Transverse colon (tissue), 4 donors: ENCODE results near the gene CRK. TPM values are rescaled to one million over a fixed set of nuclear protein-coding genes. Genes with fewer than 3 reads are reported as not detected.

Source experiments
- DNase-seq: peaks from one replicate; pipeline ENCODE4 v3.0.0-alpha.2; 2019
- H3K27ac ChIP-seq, 4 donors: fragments of 200-600 bp; sonication (generic); 2 replicates each; pipeline ENCODE4 v1.5.1; 2016 to 2018; ENCODE audit warnings: inconsistent platforms in 4 of 4
- H3K27me3 ChIP-seq: fragments of 200-600 bp; sonication (generic); 2 replicates; pipeline ENCODE4 v1.5.1; 2017; ENCODE audit warnings: inconsistent platforms
- H3K36me3 ChIP-seq, 4 donors: fragments of 200-600 bp; sonication (generic); 2 replicates each; pipeline ENCODE4 v1.5.1; 2017 to 2019; ENCODE audit warnings: inconsistent platforms in 4 of 4
- H3K4me1 ChIP-seq, 4 donors: fragments of 200-600 bp; sonication (generic); 2 replicates each; pipeline ENCODE4 v1.5.1; 2017 to 2020; ENCODE audit warnings: inconsistent platforms in 4 of 4
- H3K4me3 ChIP-seq, 4 donors: fragments of 200-600 bp; sonication (generic); 1 replicate in 1 of 4; 2 replicates in 3 of 4; pipeline versions ENCODE4 v1.5.1 to v1.6.1; 2017 to 2019; ENCODE audit warnings: inconsistent platforms in 4 of 4
- H3K9me3 ChIP-seq, 2 donors: fragments of 200-600 bp; sonication (generic); 2 replicates each; pipeline ENCODE4 v1.5.1; 2017 to 2019; ENCODE audit warnings: inconsistent platforms in 2 of 2
- EP300 ChIP-seq: sonication (generic); formaldehyde crosslinking; IDR thresholded peaks from one replicate; pipeline ENCODE4 v1.6.1; 2017; ENCODE audit warnings: antibody characterized with exemption, low read depth
- POLR2A ChIP-seq: fragments of 450-650 bp; IDR thresholded peaks from one replicate; pipeline ENCODE4 v1.6.1; 2016; ENCODE audit warnings: antibody characterized with exemption, mild to moderate bottlenecking, moderate library complexity
- POLR2AphosphoS5 ChIP-seq, 3 donors: sonication (generic); formaldehyde crosslinking; IDR thresholded peaks; one replicate each; pipeline ENCODE4 v1.6.1; 2016; ENCODE audit warnings: antibody characterized with exemption in 3 of 3
- WGBS, 2 donors: methylation state at CpG; one replicate each; pipeline ENCODE4 v1.1.5; 2018; ENCODE audit warnings: low coverage in 1 of 2; 5-methylcytosine and 5-hydroxymethylcytosine counted together
- in situ Hi-C, 4 donors: fragments of 200-750 bp; cut with MboI; loops; one replicate each; pipeline versions ENCODE4 v1.15.0 to v1.15.1; 2017; ENCODE audit warnings: low sequenced_read_pairs in 3 of 4, low pct_ligation_motif_present in 1 of 4, low pct_unique_long_range_greater_than_20kb in 1 of 4
- intact Hi-C: fragments of 100-400 bp; cut with DNase I; formaldehyde crosslinking; loops from one replicate; pipeline ENCODE4 v1.15.1; 2023; ENCODE audit warnings: low total_unique reads
- total RNA-seq, 4 donors: library from RNA; depleted of rRNA; stranded (reverse); fragments of >200 nt; gene quantifications; one replicate each; pipeline ENCODE4 v1.1.0, GENCODE V29; 2016
- TF ChIP-seq, protein P1 (sequence below), 5 experiments: fragments of 200-600 bp in 3 of 5; fragments of 450-650 bp in 2 of 5; sonication (generic) in 3 of 5; IDR thresholded peaks; 1 replicate in 2 of 5; 2 replicates in 3 of 5; pipeline ENCODE4 v1.5.1; 2016 to 2017; ENCODE audit warnings: antibody characterized with exemption in 5 of 5, inconsistent platforms in 3 of 5, mild to moderate bottlenecking in 2 of 5, moderate library complexity in 1 of 5

The CRK gene
- total RNA-seq, 4 donors from 2014 or later, result 33.4 to 95.3 (median 63.4) TPM

DNA sequence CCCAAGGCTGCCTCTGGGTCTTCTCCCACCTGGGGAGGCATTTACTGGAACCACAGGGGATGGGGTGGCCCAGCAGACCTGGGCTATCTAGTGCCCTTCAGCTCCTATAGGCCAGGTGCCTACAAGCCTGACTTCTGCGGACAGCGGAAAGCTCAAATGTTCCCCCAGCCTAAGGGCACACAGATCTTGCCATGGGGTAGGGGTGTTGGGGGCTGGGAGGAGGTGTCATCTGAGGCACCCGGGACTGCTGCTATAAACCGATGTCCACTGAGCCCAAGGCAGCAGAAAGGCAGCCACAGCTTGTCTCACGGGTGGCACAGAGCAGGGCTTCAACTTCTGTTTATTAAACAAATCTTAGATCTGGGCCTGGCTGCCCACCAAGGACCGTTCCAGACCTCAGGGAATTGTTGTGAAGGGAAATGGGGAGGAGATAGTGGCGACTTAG is 32.8 kb upstream of the CRK start:
- H3K4me1 ChIP-seq, result peaks cover 47 to 82% (median 75%) of the 10 kb centered on the region in 4 donors
- H3K27ac ChIP-seq, result peak overlapping the region; percentile 94 to 99 (median 98)
- whole genome bisulfite sequencing, 2 donors, result 71 to 77% methylated on average over 3 to 7 of the region's 7 CpGs
- TF ChIP-seq POLR2A (no peak), POLR2AphosphoS5 (IDR thresholded peaks at IDR 0.05) (no peak), EP300 (no peak)
- TF ChIP-seq, protein P1, sequence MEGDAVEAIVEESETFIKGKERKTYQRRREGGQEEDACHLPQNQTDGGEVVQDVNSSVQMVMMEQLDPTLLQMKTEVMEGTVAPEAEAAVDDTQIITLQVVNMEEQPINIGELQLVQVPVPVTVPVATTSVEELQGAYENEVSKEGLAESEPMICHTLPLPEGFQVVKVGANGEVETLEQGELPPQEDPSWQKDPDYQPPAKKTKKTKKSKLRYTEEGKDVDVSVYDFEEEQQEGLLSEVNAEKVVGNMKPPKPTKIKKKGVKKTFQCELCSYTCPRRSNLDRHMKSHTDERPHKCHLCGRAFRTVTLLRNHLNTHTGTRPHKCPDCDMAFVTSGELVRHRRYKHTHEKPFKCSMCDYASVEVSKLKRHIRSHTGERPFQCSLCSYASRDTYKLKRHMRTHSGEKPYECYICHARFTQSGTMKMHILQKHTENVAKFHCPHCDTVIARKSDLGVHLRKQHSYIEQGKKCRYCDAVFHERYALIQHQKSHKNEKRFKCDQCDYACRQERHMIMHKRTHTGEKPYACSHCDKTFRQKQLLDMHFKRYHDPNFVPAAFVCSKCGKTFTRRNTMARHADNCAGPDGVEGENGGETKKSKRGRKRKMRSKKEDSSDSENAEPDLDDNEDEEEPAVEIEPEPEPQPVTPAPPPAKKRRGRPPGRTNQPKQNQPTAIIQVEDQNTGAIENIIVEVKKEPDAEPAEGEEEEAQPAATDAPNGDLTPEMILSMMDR (IDR thresholded peaks at IDR 0.05), result no peak
- in situ Hi-C loops (no loop called here), intact Hi-C loops (no loop called here)
- no peaks in the 10 kb centered on the region for H3K36me3 ChIP-seq
- peak overlapping the region in 2 of 4 donors; percentile 52 to 71 for H3K4me3 ChIP-seq
- H3K27me3 ChIP-seq, result no peaks in the 10 kb centered on the region
- H3K9me3 ChIP-seq, result no peaks in the 10 kb centered on the region
- no peak for DNase-seq

DNA sequence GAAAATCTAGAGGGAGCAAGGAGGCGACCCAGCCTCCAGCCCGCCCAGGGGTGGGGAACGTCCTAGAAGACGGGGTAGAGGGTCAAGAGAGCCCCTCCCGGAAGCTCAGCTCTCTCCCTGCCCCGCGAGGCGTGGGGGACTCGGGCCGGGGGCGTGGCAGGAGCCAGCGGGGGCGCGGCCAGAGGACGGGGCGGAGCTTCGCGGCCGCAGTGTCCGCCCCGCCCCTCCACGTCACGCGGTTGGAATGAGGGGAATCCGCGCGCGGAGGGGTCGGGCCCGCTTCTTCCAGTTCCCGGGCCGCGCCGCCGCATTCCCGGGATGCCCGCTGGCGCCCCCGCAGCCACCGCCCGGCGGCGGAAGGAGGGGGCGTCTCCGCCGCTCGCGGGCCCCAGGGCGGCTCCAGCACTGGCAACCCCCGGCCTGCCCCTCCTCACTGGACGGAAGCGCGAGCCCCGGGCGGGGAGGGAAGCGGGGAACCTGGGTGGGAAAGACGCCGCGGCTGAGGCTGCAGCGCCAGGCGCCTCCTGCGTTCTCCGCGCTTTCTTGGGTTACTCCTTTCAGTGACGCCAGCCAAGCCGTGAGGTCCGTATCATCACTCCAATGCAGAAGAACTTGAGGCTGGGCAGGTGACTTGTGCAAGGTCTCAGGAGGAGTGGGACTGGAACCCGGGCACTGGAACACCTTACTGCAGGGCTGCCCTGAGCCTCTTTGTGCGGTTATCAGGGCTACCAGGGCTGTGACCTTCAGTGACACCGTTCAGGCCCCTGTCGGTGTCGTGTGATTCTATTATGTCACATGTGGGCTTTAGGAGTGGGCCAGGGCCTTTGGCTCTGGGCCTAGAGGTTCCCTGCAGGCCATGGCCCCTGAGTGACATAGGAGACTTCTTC is 32.1 kb upstream of the CRK start:
- H3K4me3 ChIP-seq, result peak overlapping the region; percentile 52 to 83 (median 63)
- peak overlapping the region; percentile 94 to 99 (median 98) for H3K27ac ChIP-seq
- no peaks in the 10 kb centered on the region for H3K36me3 ChIP-seq
- TF ChIP-seq POLR2AphosphoS5 (IDR thresholded peaks at IDR 0.05) (peak; percentile 41 to 62 (median 56)), POLR2A (peak; percentile 53), EP300 (no peak)
- TF ChIP-seq, protein P1 (IDR thresholded peaks at IDR 0.05), result peak in 1 of 5 experiments; percentile 28
- DNase-seq, result peak; percentile 90
- H3K27me3 ChIP-seq, result no peaks in the 10 kb centered on the region
- no peaks in the 10 kb centered on the region for H3K9me3 ChIP-seq
- intact Hi-C loops, result no loop called here
- WGBS, 2 donors, result 18% methylated on average over 12 of the region's 72 CpGs; no CpG with 5 or more reads in 1 of the 2 donors
- in situ Hi-C loops, result no loop called here
- peaks cover 43 to 82% (median 71%) of the 10 kb centered on the region in 4 donors for H3K4me1 ChIP-seq

DNA sequence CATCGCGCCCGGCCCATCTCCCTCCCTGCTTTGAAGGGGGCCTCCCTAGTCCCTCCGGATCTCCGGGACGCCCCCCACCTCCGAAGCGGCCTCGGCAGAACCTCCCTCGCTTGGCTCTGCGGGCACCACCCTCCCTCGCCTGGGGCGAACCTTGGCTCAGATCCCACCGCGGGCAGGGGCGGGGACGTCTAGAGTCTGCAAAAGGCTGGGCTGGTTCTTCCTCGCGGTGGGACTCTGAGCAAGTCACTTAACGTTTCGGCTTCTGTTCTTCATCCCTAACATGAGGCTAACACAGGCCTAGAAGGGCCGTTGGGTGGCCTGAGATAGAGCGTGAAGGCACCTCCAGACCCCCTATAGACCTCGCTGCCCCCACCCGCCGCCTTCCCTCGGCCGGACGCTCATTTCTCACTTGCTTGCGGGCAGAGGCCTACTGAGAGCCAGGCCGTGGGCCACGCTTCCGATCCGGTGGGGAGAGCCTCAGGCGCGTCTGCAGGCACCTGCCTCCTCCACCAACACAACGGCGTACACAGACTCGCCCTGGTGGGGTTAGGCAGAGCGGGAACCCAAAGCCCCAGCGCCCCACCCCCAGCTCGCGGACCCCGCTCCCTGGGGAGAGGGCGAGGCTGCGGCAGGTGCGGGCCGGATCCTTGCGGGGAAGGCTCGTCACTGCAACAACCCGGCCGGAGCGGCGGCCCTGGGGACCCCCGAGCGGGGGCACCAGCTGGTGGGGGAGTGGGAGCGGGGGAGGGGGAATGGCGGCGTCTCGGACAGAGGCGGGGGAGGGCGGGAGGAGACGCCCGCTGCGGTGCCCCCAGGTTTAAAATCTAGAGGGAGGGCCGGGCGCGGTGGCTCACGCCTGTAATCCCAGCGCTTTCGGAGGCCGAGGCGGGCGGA is 31.0 kb upstream of the CRK start:
- H3K36me3 ChIP-seq, result no peaks in the 10 kb centered on the region
- intact Hi-C loops (no loop called here), in situ Hi-C loops (no loop called here)
- peak; percentile 95 for DNase-seq
- peak overlapping the region; percentile 94 to 99 (median 98) for H3K27ac ChIP-seq
- H3K4me1 ChIP-seq, result peaks cover 34 to 76% (median 62%) of the 10 kb centered on the region in 4 donors
- no peaks in the 10 kb centered on the region for H3K27me3 ChIP-seq
- TF ChIP-seq EP300, result no peak
- peak; percentile 76 for TF ChIP-seq POLR2A
- TF ChIP-seq, protein P1 (IDR thresholded peaks at IDR 0.05), result peak in 1 of 5 experiments; percentile 21
- TF ChIP-seq POLR2AphosphoS5 (IDR thresholded peaks at IDR 0.05), result peak; percentile 72 to 89 (median 86)
- 4% methylated on average over 37 of the region's 74 CpGs; no CpG with 5 or more reads in 1 of the 2 donors for WGBS, 2 donors
- H3K4me3 ChIP-seq, result peak overlapping the region; percentile 52 to 83 (median 63)
- no peaks in the 10 kb centered on the region for H3K9me3 ChIP-seq
